Mucosa of descending colon (tissue), 3 donors: Measurements from ENCODE around the gene DYDC2. TPM values are rescaled to one million over a fixed set of nuclear protein-coding genes. Genes with fewer than 3 reads are reported as not detected.

Source experiments
- ATAC-seq: fragments of 200-7000 bp; cut with Tn5 transposase; one replicate; pipeline ENCODE4 v1.9.1; 2020; ENCODE audit warnings: mild to moderate bottlenecking, moderate library complexity
- DNase-seq, 3 donors: peaks; one replicate each; pipeline ENCODE4 v3.0.0-alpha.2; 2020
- H3K36me3 ChIP-seq: fragments of 200-600 bp; one replicate; pipeline ENCODE4 v1.8.0; 2021; ENCODE audit warnings: low read depth, mild to moderate bottlenecking
- H3K4me1 ChIP-seq: fragments of 200-600 bp; one replicate; pipeline ENCODE4 v1.8.0; 2021; ENCODE audit warnings: low read depth, mild to moderate bottlenecking
- H3K4me3 ChIP-seq: fragments of 200-600 bp; one replicate; pipeline ENCODE4 v1.8.0; 2021; ENCODE audit warnings: mild to moderate bottlenecking
- H3K9me3 ChIP-seq: fragments of 200-600 bp; one replicate; pipeline ENCODE4 v1.8.0; 2021; ENCODE audit warnings: mild to moderate bottlenecking
- intact Hi-C, 2 donors: fragments of 100-400 bp; cut with DNase I in 1 of 2; cut with micrococcal nuclease in 1 of 2; formaldehyde crosslinking; loops; one replicate each; pipeline versions ENCODE4 v1.11.0 to v1.11.1; 2022; cut with DNase I, micrococcal nuclease
- total RNA-seq, 3 donors: library from RNA; stranded (reverse); fragmentation: NEBNext Ultra II Directional in 2 of 3; extraction: Animal tissue kit (Norgen Biotek cat#: 25700) in 2 of 3; gene quantifications; one replicate each; pipeline versions ENCODE4 v1.2.1 to v1.2.4, GENCODE V29; 2021 to 2023
- TF ChIP-seq, protein P1 (sequence below): fragments of 200-600 bp; IDR thresholded peaks from one replicate; pipeline ENCODE4 v1.8.0; 2022; ENCODE audit warnings: antibody characterized with exemption, mild to moderate bottlenecking
- donor health status: DM: no; HTN: no; CAD: no; lungs with moderate emphysema.
- donor health status: DM: no; HTN: no; CAD: no.
- donor health status: DM: no; HTN: yes; CAD: no.

The DYDC2 gene
- total RNA-seq, 3 donors from 2014 or later, result not detected

DNA sequence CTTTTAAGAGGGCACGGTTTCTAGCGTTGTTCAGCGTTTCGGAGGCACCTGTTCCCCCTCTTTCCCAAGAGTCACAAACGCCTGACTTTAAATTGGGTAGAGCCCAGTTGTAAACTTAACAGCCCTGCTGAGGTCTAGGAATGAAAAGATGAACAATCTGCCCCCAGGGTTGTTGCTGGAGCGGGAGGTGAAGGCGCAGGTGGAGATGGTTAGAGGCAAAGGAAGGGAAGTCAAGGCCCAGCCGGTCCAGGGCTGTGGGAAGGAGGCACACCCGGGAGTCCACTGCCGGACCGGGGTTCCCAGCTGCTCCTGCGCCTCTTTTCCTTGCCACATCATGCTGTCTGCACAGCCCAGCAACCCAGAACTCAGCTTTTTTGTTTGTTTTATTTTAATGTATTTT lies 52.5 kb downstream of the DYDC2 start:
- H3K9me3 ChIP-seq, result no peaks in the 10 kb centered on the region
- peak overlapping the region; percentile 63 for H3K4me3 ChIP-seq
- intact Hi-C loops, result no loop called here
- ATAC-seq (peak; percentile 4), DNase-seq (peak; percentile 24 to 56 (median 55))
- no peaks in the 10 kb centered on the region for H3K36me3 ChIP-seq
- TF ChIP-seq, protein P1, sequence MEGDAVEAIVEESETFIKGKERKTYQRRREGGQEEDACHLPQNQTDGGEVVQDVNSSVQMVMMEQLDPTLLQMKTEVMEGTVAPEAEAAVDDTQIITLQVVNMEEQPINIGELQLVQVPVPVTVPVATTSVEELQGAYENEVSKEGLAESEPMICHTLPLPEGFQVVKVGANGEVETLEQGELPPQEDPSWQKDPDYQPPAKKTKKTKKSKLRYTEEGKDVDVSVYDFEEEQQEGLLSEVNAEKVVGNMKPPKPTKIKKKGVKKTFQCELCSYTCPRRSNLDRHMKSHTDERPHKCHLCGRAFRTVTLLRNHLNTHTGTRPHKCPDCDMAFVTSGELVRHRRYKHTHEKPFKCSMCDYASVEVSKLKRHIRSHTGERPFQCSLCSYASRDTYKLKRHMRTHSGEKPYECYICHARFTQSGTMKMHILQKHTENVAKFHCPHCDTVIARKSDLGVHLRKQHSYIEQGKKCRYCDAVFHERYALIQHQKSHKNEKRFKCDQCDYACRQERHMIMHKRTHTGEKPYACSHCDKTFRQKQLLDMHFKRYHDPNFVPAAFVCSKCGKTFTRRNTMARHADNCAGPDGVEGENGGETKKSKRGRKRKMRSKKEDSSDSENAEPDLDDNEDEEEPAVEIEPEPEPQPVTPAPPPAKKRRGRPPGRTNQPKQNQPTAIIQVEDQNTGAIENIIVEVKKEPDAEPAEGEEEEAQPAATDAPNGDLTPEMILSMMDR, result no peak
- peaks cover 41% of the 10 kb centered on the region for H3K4me1 ChIP-seq

DNA sequence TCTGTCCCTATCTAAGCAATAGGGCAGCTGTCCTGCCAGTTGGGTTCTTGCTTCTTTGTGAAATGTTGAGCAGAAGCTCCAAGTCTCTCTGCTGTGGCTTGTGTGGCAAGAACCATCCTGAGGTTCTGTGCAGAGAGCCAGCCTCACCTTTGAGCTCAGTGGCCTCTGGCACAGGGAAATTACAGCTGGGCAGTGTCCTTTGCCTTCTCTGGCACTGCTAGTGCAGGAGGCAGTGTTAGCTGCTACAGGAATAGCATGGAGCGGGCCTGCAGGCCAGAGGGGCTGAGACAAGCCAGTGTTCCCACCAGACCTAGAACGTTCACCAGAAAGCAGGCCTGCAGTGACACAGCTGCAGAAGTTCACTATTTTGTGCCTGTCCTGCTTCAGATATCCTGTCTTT lies 53.5 kb downstream of the DYDC2 start:
- H3K4me1 ChIP-seq, result peaks cover 50% of the 10 kb centered on the region
- ATAC-seq (peak; percentile 60), DNase-seq (peak in 2 of 3 donors; percentile 70 to 73)
- intact Hi-C loops, result no loop called here
- H3K36me3 ChIP-seq, result no peaks in the 10 kb centered on the region
- no peaks in the 10 kb centered on the region for H3K9me3 ChIP-seq
- TF ChIP-seq, protein P1, result no peak
- H3K4me3 ChIP-seq, result no peak overlapping the region

DNA sequence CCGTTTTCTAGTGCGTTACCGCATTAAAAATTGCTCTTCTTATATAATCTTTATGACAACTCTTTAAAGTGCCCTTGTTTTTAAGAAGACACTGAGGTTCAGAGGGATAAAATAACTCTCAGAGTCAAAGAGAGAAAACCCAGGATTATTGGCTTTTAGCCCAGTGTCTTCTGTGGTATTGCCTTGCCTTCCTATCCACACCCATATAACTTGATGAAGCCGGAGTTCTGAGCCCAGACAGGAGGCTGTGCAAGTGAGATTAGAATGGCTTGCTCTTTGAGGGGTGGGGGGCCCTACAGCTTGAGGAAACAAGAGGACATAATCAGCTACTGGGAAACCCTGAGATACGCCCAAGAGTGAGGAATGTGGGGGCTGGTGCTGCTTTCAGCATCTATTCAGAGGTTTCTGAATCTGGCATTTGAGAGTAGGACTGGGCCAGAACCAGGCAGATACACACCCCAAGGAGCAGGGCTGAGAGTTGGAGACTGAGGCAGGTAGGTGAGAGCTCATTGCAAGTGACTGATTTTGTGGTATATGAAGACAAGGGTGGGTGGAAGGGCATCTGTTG lies 54.1 kb downstream of the DYDC2 start:
- intact Hi-C loops, result no loop called here
- DNase-seq (peak in 1 of 3 donors; percentile 49), ATAC-seq (peak; percentile 20)
- H3K9me3 ChIP-seq, result no peaks in the 10 kb centered on the region
- H3K36me3 ChIP-seq, result no peaks in the 10 kb centered on the region
- peaks cover 54% of the 10 kb centered on the region for H3K4me1 ChIP-seq
- H3K4me3 ChIP-seq, result no peak overlapping the region
- TF ChIP-seq, protein P1, result no peak

DNA sequence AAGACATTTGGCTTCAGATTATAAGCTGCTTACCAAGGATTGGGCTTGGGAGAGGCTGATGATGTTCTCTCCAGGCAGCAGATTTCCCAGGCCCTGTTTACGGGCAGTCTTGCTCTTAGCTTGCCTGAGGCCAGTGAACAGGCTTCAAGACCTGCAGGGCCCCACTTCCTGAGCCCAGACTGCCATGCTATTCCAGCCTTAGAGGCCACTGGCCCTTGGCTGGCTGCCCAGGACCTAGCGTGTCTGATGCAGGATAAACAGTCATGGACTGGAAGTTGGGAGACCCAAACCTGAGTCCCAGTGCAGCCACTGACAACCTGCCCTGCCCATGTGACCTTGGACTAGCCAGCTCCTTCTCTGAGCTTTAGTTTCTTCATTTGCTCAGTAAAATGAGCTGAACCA lies 54.7 kb downstream of the DYDC2 start:
- H3K4me1 ChIP-seq, result peaks cover 60% of the 10 kb centered on the region
- H3K9me3 ChIP-seq, result no peaks in the 10 kb centered on the region
- intact Hi-C loops, result no loop called here
- no peaks in the 10 kb centered on the region for H3K36me3 ChIP-seq
- ATAC-seq (no peak), DNase-seq (peak in 2 of 3 donors; percentile 47 to 66)
- no peak overlapping the region for H3K4me3 ChIP-seq
- TF ChIP-seq, protein P1, result no peak

DNA sequence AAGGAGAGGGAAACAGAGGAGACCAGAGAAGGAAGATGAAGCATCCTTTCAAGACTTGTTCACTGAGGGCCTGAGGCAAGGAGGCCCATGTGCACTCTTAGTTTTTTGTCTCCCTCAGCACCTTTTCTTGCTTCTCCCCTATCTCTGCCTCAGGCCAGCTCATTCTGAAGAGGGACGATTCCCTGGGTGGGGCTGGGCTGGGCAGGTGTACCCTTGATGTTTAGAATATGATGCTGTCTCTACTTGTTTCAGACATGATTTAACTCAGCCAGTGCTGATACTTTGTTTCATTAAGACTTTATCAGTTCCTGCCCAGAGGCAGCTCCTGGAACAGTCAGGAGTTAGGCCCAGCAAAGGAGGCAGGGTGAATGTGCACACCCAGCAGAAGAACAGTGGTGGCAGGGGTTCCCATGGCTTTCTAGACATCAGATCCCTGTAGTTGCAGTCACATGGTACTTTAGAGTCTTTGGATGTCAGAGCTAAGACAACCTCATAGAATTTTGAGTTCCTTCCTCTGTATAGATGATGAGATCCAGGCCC lies 55.2 kb downstream of the DYDC2 start:
- intact Hi-C loops, result no loop called here
- no peaks in the 10 kb centered on the region for H3K9me3 ChIP-seq
- TF ChIP-seq, protein P1, result no peak
- peaks cover 64% of the 10 kb centered on the region for H3K4me1 ChIP-seq
- DNase-seq (no peak), ATAC-seq (no peak)
- no peak overlapping the region for H3K4me3 ChIP-seq
- no peaks in the 10 kb centered on the region for H3K36me3 ChIP-seq
